HG02885 (cell line): ENCODE results near the gene ORC6.

ENCODE experiments used
- ATAC-seq: cut with Tn5 transposase; IDR thresholded peaks from one replicate; pipeline ENCODE4 v1.9.1; 2021; ENCODE audit warnings: mild to moderate bottlenecking; ENCODE audit not compliant: unreplicated experiment, poor library complexity

Gene ORC6

DNA sequence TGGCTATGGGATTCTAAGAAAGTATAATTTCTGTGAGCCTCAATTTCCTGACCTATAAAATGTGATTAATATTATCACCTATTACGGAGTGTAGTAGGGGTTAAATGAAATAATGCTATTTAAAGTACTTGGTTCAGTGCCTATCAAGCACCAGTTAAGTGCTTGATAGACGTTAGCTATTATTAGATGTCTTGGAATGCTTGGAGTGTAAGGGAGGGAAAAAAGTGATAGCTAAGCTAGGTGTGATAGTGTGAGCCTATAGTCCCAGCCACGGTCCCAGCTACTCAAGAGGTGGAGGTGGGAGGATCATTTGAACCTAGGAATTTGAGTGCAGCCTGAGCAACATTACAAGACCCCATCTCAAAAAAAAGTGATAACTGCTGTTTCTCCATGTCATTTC lies 7.5 kb downstream of the ORC6 start:
- no peak for ATAC-seq

GRCh38 chr16:46700048-46700447 lies 10.6 kb downstream of the ORC6 start:
- no peak for ATAC-seq

- no peak for ATAC-seq
Measured at GRCh38 chr16:46701615-46702014, 12.2 kb downstream of the ORC6 start.

GRCh38 chr16:46702030-46702429 lies 12.6 kb downstream of the ORC6 start:
- ATAC-seq = no peak

GRCh38 chr16:46706642-46707041 lies 17.2 kb downstream of the ORC6 start:
- no peak for ATAC-seq

DNA sequence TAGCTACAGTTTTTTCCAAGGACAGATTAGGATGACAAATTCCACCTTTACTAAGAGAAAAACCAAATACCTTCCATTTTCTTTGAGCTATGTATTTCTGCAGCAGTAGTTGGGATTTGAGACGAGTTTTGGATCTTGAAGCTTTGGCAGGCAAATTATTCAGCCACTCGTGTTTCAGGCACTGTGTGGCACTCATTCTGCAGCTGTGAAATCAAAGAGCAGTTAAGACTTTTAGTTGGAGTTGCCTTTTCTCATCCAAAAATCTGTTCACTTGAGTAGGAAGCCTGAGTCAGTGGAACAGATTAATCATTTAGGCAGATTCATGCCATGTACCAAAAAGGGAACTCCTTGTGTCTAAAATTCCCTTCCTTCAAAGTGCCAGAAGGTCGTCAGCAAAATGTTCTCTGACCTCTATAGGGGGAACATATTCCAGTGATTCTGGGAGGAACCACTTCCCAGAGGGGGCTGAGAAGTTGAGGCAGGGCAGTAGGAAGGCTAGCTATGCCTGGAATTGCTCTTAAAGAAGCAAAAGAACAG lies 20.1 kb downstream of the ORC6 start:
- ATAC-seq = no peak

DNA sequence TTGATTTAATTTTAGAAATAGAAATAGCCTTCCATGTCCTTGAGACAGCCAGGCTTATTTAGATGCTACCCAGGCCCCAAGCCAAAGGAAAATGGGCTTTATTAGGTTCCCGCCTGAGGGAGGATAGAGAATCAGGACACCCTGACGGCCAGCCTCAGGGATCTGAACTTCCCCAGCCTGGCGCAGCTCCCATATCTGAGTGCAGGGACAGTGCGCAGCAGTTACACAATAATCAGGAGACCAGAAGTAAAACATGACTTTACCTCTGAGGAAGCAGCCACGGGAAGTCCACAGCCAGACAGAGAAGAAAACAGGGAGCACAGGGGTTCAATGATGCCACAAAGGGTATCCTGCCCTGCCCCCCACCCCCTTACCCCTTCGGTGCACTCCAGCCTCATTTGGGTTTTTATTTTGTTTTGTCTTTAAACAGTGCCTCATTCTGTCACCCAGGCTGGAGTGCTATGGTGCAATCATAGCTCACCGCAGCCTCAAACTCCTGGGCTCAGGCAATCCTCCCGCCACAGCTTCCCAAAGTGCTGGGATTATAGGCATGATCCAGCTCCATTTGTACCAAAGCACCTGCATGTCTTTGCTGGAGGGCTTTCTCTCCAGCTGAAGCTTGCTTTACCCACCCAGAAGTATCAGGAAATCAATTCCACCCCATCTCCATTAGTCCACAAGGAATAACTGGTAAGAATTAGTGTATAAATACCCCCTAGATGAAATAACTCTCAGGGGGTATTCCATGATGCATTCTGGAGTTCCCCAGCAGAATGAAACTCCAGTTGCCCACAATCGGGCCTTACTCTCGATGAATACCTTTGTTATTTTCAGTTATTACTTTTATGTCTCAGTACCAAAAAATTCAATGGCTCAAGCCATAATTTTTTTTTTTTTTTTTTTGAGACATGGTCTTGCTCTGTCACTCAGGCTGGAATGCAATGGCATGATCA lies 21.9 kb downstream of the ORC6 start:
- no peak for ATAC-seq

DNA sequence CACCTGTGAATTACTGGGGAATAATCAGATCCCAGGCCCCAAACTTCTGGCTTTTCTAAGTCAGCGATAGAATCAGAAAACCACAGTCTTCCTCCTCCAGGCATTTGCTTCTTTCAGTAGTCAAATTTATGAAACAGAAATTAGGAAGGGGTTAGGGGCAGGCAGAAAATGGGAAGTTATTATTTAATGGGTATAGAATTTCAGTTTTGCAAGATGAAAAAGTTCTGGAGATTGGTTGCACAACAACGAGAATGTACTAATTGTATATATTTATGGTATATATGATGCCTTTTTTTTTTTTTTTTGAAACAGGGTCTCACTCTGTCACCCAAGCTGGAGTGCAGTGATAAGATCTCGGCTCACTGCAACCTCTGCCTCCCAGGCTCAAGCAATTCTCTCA lies 23.5 kb downstream of the ORC6 start:
- ATAC-seq = no peak

DNA sequence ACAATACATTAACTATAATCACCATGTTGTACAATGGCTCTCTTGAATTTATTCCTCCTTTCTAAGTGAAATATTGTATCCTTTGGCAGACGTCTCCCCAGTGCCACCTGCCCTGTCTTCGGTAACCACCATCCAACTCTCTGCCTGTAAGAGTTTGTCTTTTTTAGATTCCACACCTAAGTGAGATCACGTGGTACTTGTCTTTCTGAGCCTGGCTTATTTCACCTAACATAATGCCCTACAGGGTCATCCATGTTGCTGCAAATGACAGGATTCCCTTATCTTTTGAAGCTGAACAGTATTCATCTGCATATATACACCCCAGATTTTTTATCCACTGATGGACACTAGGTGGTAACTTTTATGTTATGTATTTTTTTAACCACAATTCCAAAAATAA lies 24.2 kb downstream of the ORC6 start:
- ATAC-seq = no peak

DNA sequence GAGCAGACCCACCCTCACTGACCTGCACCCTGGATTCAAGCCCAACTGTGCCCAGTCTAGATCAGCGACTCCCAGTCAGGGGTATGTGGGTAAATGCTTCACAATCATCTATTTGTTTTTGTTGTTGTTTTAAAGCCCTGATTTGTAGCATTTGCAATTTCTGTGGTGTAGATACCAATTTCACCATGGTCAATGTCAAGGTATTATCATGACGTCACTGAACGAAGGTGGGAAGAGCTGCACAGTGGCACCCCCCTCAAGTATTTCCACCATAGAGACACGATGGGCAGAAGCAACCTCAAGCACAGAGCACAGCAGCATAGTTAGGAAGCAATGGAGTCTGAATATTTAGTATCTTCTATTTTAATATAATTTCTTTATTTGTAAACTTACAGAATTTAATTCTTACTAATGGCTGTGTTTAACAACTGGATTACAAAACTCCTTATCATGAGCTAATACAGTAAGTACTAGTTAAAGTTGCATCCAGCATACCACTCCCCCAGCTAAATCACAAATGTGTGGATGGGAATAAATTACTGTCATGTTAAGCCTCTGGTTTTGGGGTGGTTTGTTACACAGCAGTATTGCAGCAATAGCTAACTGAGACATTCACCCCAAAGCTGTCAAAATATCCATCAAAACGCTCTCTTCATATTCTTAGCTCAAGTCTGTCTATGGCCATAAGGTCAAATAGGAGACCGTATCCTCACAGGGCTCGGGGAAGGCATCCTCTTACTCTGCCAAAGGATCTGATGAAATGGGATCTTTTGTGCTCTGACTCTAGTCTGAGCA lies 25.5 kb downstream of the ORC6 start:
- no peak for ATAC-seq

GRCh38 chr16:46715769-46716305 lies 26.4 kb downstream of the ORC6 start:
- no peak for ATAC-seq

- ATAC-seq = no peak
Measured at GRCh38 chr16:46717692-46718091, 28.2 kb downstream of the ORC6 start.

- ATAC-seq = no peak
Measured at GRCh38 chr16:46718214-46718613, 28.8 kb downstream of the ORC6 start.

- no peak for ATAC-seq
Measured at GRCh38 chr16:46719528-46719927, 30.1 kb downstream of the ORC6 start.

GRCh38 chr16:46720619-46721018 lies 31.2 kb downstream of the ORC6 start:
- ATAC-seq = no peak

DNA sequence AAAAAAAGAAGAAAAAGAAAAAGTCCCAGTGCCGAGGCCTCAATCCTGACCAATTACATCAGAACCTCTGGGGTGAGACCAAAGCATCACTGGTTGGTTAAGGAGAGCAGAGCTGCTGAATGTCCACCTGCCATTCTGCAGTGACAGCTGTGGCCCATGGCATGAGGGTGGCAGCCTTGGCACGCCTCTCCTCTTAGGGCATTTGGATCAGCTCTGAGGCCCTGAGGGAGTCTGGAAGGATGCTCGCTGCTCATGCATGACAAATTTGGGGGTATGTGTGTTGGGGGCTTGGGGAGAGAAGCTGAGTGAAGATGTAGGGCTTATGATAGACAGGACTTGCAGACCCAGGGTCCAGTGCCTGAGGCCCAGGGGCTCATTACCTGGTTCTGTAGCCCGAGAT lies 32.4 kb downstream of the ORC6 start:
- no peak for ATAC-seq

DNA sequence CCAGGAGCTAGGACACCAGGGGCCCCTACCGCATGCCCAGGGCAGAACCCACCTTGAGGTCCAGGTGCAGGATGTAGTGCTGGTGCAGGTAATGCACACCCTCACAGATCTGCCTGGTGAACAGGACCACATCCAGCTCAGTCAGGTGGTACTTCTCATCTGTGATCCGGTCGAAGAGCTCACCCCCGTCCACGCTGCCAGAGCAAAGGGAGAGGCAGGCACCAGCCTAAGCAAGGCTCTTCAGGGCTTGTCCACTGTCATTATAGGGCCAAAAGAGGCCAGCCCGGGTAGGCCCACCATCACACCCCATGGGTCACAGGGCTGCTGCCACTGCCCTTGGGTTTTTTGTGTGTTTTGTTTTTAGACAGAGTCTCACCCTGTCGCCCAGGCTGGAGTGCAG lies 37.7 kb downstream of the ORC6 start:
- no peak for ATAC-seq

DNA sequence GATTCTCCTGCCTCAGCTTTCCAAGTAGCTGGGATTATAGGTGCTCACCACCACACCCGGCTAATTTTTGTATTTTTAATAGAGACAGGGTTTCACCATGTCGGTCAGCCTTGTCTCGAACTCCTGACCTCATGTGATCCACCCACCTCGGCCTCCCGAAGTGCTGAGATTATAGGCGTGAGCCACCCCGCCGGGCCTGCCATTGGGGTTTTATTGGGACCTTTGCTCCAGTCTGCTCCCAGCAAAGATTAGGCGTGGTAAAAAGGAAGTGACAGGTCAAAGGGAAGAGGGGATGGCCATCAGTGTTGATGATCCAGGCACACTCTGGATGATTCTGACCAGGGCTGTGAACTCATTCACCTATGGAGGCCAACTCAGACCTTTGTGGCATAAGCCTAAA lies 38.2 kb downstream of the ORC6 start:
- ATAC-seq = no peak

DNA sequence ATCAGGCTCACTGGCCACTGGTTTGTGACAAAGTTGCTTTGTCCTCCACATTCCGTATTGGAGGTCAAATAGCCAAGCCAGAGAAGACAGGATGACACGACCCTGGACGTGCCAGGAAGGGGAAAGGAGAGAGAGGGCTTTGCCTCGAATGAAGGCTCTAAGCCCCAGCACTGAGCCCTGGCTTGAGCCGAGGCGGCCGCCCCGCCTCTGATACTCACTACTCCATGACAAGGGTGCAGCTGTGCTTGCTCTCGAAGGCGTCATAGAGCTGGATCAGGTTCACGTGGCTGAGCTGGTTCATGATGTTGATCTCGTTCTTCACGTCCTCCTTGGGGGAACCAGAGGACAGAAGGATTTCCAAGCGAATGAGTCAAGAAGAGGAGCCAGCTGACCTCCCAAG lies 39.3 kb downstream of the ORC6 start:
- ATAC-seq = no peak

DNA sequence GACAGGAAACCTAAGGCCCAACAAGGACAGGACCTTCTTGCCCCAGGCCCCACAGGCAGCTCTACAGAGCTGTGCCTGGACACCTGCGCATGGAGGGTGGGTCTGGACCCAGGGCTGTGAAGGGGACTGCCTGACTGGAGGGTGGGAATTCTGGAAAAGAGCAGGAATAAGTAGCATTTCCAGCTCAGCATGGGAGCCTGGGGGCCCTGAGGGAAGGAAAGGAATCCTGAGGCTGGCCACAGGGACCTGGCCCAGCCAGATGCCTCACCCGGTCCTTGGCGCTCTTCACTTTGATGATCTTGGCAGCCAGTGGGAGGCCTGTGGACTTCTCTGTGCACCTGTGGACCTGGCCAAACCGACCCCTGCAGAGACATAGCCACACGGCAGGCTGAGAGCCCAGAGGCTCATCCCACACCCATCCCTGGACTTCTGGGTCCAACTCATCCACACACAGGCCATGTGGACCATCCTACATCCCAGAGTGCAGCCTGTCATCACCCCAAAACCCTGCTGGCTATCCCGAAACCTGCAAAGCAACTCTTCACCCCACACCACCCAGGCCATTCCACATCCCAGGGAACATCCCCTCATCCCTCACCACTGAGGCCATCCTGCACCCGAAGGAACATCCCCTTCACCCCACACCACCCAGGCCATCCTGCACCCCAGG lies 40.0 kb downstream of the ORC6 start:
- no peak for ATAC-seq
